COLO668 (cell line): ENCODE results near the gene ANKRD18B.
"Not testable (repeated sequence)": the region's sequence is repeated elsewhere in the genome, so short reads cannot be mapped to it uniquely, and the experiment has no call there.

Experiments
- DNase-seq: peaks from one replicate; lab custom pipeline; 2025; ENCODE audit not compliant: unreplicated experiment; lab: John Stamatoyannopoulos, UW

ANKRD18B gene

DNA sequence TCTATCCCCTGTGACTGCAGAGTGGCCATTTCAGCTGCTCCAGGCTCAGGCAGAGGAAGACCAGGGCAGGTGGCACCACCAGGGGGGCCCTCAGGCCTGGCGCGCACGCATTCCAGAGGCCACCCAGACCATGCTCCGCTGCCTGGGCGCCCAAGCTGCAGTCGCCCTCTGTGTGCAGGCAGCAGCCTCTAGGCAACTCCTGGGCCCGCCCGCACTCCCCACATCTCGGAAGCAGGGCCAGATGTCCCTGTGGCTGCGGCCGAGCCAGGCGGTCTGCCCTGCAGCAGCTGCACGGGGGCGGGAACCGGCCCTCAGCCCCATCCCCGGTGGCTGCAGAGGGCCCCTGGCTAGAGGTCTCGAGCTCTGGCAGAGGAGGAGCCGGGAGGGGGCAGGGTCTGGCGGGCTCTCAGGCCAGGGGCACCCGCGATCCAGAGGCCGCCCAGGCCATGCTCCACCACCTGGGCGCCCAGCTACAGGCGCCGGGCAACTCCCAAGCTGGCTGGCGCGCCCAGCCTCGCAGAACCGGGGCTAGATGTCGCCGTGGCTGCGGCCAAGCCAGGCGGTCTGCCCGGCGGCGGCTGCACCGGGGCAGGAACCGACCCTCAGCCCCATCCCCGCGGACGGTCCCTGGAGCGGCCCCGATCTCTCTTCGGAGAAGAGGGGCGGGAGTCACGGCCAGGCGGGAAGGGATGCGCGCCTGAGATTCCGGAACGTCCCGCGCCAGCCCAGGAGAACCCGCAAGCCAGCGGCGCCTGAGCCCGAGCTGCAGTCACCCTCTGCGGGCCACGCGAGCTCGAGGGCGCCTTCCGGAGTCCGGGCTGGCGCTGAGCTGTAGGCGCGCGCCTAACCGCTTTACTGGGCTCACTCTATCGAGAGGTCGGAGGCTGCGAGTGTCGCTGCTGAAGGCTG is at the start of gene ANKRD18B:
Gene ANKRD18B, plus strand, starts transcription at position 855 of the 909 bp plus-strand sequence. CDS start 239 bp downstream, outside the sequence.
- DNase-seq, result peak; percentile 87

DNA sequence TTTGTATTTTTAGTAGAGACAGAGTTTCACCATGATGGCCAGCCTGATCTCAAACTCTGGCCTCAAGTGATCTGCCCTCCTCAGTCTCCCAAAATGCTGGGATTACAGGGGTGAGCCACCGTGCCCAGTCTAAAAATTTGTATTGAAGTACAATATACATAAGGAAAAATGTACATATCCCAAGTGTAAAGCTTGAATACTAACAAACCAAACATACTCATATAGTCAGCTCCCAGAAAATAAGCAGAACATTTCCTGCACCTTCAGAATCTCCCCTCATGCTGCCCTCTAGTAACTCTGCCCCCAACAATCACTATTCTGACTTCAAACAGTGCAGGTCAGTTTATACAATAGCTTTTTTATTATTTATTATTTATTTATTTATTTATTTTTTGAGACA is 48.7 kb upstream of the ANKRD18B start:
- DNase-seq, result no peak

DNA sequence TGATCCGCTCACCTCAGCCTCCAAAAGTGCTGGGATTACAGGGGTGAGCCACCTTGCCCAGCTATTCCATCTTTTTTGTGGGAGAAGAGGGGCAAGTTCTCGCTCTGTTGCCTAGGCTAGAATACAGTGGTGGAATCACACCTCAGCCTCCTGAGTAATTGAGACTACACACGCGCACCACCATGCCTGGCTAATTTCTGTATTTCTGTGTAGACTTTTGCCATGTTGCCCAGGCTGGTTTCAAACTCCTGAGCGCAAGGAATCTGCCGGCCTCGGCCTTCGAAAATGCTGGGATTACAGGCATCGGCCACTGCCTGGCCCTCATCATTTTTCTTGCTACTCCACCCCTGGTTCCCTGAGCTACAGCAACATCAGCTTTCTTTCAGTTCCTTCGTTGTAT is 47.5 kb upstream of the ANKRD18B start:
- DNase-seq, result no peak

DNA sequence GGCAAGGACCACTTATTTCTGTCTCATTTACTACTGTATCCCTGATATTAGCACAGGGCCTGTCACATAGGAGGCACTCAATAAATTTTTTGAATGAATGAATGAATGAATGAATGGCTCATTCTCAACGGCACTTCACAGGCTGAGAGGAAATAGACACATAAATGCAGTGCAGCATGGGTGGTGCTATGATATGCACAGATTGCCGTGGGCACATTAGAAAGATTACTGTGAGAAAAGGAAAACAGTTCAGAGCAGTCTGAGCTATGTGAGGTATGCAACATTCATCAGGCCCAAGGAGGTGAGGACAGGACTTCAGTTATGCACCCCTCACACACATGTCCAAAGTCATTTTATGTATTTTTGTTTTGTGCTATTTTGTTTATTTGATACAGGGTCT is 43.9 kb upstream of the ANKRD18B start:
- no peak for DNase-seq

DNA sequence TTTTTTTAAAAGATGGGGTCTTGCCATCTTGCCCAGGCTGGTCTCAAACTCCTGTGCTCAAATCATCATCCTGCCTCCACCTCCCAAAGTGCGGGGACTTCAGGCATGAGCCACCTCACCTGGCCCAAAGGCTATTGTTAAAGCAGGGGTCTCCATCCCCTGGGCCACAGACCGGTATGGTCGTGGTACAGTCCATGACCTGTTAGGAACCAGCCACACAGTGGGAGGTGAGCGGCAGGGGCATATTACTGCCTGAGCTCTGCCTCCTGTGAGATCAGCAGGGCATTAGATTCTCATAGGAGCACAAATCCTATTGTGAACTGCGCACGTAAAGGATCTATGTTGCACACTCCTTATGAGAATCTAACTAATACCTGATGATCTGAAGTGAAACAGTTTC is 43.1 kb upstream of the ANKRD18B start:
- DNase-seq, result no peak

DNA sequence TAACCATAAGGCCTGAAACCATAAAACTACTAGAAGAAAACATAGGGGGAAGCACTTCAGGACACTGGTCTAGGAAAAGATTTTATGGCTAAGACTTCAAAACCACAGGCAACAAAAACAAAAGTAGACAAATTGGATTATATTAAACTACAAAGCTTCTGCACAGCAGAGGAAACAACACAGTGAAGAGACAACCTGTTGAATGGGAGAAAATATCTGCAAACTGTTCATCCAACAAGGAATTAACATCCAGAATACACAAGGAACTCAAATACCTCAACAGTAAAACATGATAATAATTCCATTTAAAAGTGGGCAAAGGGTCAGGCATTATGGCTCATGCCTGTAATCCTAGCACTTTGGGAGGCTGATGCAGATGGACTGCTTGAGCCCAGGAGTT is 38.7 kb upstream of the ANKRD18B start:
- DNase-seq, result not testable (repeated sequence)

DNA sequence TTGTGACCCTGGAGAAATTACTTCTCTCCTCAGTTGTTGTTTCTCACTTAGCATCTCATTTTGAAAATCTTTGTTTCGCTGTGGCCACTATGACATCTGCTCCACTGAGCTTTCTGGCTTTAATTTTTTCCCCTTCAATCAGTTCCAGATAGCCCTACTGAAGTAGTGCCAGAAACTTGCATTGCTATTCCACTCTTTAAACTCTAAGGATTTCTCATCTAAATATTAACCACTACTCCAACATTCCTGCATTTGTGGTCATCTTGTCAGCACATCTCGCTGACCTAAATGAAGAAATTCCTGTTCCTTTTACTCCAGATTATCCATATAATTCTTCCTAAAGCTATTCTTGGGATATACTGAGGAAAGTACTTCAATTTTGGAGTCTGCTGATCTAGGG is 35.0 kb upstream of the ANKRD18B start:
- no peak for DNase-seq

DNA sequence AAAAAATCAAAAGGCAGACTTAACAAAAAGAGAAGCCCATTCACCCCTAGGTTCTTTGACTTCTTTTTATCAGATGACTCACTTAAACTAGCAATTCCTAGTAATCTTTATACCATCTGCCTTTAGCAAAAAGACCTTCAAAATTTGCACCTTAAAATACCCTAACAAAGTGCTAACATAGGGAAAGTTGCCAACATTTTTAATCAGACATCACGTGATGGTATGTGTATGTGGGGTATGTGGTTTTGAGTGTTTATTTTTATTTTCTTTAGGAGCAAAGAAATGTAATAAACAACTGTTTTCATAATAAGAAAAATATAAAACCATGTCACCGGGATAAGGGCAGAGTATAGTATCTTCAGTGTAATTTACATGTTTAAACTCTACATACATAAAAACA is 30.2 kb upstream of the ANKRD18B start:
- not testable (repeated sequence) for DNase-seq

DNA sequence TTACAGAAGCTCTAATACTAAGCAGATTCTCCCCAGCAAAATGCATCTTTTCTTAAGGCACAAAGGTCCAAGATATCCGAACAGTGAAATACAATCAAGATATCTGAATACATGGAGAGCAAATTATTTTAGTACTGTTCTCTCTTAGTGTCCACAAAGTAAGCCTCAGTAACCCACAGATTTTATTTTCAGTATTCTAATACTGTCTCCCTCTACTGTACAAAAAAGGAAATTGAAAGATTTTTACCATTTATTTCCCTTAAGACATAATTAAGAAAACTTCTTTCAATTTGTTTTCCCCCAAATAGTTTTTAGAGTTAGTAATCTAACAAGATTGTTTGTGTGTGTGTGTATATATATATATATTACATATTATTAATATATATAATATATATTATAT is 25.7 kb upstream of the ANKRD18B start:
- no peak for DNase-seq

DNA sequence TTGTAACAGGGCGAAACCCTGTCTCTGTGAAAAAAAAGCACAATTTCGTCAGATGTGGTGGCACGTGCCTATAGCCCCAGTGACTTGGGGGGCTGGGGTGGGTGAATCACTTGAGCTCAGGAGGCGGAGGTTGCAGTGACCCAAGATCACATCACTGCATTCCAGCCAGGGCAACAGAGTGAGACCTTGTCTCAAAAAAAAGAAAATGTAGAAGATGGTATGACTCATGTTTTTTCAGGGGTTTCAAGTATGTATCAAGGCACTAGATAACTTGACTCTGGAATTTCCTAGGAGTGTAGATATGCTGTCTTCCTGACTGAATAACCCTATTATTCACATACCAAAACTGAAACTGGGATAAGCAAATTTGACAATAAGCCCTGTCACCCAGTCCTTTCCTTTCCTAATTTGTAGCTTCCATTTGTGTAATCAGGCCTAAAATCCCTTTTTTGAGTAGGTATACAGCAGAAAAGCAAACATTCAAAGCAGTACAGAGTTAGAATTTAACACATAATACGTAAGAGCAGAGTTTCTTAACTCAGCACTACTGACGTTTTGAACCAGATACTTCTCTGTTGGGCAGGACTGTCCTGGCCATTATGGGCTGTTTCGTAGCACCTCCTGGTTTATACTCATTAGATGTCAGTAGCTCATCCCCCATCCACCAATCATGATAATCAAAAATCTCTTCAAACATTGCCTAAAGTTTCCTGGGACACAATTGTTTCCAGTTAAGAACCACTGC is 17.3 kb upstream of the ANKRD18B start:
- no peak for DNase-seq

DNA sequence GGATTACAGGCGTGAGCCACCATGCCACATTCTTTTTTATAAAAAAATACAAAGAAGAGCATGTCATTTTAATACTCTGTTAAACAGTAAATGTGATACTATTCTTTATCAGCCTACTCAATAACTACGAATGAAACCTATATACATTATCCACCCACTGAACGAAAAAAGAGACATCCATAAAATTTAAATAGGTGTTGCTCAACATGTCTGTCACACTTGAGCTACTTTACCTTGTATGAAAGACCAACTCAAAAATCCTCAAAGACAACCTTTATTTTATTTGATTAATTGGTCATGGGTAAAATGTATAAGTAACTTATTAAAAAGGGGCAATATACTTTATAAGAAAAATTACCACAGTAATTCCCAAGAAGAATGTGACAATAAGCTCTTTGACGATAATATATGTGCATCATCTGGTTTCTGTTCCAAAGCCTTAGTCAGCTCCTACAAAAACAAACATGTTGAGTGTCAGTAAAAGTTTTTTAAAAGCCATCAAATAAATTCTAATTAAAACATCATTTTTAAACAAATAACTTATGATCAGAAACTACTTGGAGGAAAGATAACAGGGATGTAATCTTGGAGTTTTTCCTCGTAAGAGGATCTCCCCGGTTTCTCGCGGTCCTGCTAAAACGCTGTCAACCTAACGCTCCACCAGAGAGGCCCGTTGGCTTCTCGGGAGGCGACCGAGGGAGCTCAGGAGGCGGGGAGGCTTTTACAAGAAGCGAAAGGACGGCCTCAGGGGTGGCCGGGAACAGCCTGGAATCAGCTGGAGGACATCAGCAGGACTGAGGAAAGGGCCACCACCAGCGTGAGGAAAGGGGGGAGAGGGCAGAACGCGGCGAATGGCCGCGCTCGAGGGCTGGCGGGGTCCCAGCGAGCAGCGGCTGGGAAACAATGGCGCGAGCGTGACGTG is 13.5 kb upstream of the ANKRD18B start:
- DNase-seq, result peak; percentile 80

DNA sequence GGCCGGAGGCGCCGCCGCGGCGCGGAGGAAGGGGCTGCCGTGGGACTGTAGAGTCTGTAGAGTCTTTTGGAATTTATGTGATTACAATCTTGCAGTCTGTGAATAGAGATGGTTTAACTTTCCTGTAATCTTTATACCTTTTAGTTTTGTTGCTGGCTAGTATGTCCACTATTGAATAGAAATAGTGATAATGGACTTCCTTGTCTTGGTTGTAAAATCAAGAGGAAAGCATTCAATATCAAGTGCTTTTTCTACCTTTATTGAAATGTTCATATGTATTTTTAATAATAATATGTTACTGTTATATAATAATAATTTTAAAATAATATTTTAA is 12.9 kb upstream of the ANKRD18B start:
- DNase-seq, result not testable (repeated sequence)

DNA sequence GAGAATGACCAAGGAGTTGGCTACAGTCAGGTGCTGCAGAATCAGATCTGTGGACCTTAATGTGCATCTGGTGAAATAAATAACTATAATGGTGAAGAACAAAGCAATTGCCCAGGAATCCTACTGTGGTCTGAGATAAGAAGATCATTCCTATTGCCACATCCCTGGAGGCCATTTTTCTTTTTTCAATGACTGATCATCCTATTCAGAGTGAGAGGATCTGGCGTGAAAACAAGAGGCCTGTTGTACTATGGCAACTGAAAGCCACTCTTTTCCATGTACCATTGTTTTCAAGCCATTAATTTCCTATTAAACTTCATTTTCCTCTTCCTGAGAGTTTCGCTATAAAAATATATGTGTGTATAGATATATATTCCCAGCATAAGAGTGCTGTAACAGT is 11.5 kb upstream of the ANKRD18B start:
- not testable (repeated sequence) for DNase-seq

DNA sequence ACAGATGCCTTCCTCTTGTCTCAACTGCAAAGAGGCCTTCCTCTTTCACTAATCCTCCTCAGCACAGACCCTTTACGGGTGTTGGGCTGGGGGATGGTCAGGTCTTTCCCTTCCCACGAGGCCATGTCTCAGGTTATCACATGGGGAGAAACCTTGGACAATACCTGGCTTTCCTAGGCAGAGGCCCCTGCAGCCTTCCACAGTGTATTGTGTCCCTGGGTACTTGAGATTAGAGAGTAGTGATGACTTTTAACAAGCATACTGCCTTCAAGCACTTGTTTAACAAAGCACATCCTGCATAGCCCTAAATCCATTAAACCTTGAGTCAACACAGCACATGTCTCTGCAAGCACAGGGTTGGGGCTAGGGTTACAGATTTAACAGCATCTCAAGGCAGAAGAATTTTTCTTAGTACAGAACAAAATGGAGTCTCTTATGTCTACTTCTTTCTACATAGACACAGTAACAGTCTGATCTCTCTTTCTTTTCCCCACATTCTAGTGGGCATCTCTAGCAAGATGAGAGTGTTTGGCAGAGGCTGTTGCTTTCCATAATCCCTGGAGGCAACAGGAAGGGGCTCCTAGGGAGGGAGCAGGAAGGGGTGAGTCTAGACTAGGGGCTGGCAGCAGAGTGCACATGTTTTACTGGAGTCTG is 8.6 kb upstream of the ANKRD18B start:
- DNase-seq, result peak; percentile 26

DNA sequence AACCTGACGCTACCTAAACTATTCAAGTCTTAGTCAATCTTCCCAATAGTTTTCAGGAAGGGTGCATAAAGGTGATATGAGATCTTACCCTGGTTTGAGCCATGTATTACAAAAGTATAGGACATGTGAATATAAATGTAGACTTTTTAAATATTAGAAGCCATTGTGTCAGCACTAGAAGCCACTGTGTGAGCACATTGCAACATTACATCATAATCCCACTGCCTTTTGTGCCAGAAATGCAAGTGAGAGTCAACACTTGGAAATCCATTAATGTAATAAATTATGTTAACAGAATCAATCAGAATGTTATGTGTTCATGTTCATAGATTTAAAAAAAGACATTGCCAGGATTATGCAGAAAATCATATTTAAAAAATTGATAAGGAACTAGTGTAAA is 7.7 kb upstream of the ANKRD18B start:
- DNase-seq, result not testable (repeated sequence)

DNA sequence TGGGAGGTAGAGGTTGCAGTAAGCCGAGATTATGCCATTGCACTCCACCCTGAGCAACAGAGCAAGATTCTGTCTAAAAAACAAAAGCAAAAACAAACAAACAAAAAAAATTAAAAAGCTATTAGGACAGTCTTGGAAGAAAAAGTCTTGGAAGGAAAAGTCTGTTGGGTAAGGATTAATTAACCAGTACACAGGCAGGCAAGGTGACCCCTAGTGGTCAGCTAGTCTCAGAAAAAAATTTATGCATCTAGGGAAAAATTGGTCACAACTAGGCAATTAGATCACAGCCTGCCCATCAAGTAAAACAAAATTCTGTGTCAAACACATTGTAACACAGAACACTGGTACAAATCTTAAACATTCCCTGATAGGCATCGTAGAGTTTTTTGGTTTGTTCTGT is 6.7 kb upstream of the ANKRD18B start:
- no peak for DNase-seq

DNA sequence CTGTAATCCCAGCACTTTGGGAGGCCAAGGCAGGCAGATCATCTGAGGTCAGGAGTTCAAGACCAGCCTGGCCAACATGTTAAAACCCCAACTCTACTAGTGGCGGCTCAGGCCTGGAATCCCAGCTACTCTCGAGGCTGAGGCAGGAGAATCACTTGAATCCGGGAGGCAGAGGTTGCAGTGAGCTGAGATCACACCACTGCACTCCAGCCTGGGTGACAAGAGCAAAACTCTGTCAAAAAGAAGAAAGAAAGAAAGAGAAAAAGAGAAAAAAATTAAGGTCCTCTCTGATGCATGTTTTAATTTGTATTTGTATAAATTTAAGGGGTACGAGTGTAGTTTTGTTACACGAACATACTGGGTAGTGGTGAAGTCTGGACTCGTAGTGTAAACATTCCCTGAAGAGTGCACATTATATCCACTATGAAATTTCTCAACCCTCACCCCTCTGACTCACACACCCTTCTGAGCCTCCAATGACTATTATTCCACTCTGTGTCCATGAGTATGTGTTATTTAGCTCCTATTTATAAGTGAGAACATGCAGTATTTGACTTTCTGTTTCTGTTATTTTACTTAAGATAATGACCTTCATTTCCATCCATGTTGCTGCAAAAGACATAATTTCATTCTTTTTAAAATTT is 6.0 kb upstream of the ANKRD18B start:
- DNase-seq, result not testable (repeated sequence)

DNA sequence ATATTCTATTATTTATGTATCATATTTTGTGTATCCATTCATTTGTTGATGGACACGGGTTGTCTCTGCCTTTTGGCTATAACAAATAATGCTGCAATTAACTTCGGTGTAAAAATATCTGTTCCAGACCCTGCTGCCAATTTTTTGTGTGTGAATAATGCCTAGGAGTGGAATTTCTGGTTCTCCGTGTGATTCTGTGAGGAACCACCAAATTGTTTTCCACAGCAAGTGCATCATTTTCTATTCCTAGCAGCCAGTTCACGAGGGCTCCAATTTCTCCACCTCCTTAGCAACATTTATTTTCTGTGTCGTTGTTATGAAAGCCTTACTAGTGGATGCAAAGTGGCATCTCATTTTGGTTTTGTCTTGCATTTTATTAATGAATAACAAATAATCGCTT is 2.2 kb upstream of the ANKRD18B start:
- DNase-seq, result not testable (repeated sequence)

DNA sequence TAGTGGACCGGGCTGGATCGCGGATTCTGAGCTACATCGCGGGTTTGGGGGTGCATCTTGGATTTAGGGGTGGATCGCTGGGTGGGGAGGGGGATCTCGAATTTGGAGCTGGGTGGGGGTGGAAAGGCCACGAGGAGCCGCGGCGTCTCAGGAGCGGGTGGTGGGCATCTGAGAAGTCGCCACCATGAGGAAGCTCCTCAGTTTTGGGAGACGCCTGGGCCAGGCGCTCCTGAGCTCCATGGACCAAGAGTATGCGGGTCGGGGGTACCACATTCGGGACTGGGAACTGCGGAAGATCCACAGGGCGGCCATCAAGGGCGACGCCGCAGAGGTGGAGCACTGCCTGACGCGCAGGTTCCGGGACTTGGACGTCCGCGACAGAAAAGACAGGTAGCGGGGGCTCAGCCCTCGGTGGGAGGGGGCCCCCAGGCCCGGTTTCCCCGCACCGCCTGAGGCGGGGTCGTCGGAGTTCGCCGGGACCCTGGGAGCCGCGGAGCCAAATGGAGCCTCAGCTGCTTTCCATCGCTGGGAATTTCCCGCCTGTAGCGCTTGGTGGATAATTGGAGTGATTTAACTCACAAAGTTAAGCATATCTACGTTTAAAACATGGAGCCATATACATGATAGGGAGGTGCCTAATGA is 376 bp downstream of the ANKRD18B start:
- peak; percentile 61 for DNase-seq

DNA sequence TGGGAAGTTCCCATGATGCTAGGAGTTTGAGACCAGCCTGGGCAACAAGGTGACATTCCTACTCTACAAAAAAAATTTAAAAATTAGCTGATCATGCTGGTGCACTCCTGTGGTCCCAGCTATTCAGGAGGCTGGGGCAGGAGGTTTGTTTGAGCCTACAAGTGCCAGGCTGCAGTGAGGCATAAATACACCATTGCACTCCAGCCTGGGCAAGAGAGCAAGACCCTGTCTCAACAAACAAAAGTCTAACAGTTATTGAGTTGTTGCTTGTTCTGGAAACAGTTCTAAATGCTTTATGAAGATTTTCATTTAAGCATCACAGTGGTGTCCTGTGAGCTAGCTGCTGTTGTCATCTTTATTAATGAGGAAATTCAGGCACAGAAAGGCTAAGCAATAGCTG is 4.0 kb downstream of the ANKRD18B start:
- DNase-seq, result not testable (repeated sequence)
